Activated naive CD8-positive, alpha-beta T cell treated with anti-CD3 and anti-CD28 coated beads, Interleukin-2, amount 50 U/mL, for 16 hours (primary cell): Measurements from ENCODE around the gene DNAI4.
A peak's percentile ranks its signal among the peaks of the same experiment; 100 is the strongest.
"Not testable (repeated sequence)": the region's sequence is repeated elsewhere in the genome, so short reads cannot be mapped to it uniquely, and the experiment has no call there.

Experiments used
- DNase-seq: peaks from one replicate; pipeline ENCODE4 v3.0.0-alpha.2; 2020; ENCODE audit warnings: low read depth, low spot score

Gene DNAI4

GRCh38 chr1:66831529-66832239, 93.0 kb downstream of the DNAI4 start:
- DNase-seq = no peak

GRCh38 chr1:66824771-66825170, 99.9 kb downstream of the DNAI4 start:
- DNase-seq = no peak

- DNase-seq = no peak
These were observed 114.8 kb downstream of the DNAI4 start for GRCh38 chr1:66809736-66810326.

DNA sequence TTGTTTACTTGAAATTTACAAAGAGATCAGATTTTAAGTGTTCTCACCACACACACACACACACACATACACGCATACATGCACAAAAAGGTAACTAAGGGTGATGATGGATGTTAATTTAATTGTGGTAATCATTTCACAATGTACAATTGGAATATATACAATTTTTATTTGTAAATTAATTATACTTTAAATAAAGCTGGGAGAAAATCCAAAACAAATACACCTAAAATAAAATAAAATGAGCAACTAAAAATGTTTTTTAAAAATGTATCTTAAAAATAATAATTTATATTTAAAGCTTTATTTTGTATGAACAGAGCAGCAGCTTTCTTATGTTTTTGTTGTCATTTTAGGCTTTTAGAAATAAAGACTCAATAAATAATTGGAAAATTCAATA, 115.4 kb downstream of the DNAI4 start:
- DNase-seq = no peak

DNA sequence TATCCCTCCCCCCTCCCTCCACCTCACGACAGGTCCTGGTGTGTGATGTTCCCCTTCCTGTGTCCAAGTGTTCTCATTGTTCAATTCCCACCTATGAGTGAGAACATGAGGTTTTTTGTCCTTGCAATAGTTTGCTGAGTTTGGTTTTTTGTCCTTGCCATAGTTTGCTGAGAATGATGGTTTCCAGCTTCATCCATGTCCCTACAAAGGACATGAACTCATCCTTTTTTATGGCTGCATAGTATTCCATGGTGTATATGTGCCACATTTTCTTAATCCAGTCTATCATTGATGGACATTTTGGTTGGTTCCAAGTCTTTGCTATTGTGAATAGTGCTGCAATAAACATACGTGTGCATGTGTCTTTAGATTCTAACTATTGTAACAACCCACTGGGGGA, 128.8 kb downstream of the DNAI4 start:
- DNase-seq = not testable (repeated sequence)

- DNase-seq = no peak
These were observed 132.7 kb downstream of the DNAI4 start for GRCh38 chr1:66791621-66792610.

- peak; percentile 40 for DNase-seq
These were observed 136.3 kb downstream of the DNAI4 start for GRCh38 chr1:66788231-66788939.

GRCh38 chr1:66787641-66788040, 137.0 kb downstream of the DNAI4 start:
- no peak for DNase-seq

- DNase-seq = not testable (repeated sequence)
These were observed 138.9 kb downstream of the DNAI4 start for GRCh38 chr1:66785800-66786199.

GRCh38 chr1:66779475-66780078, 145.1 kb downstream of the DNAI4 start:
- DNase-seq = no peak

DNA sequence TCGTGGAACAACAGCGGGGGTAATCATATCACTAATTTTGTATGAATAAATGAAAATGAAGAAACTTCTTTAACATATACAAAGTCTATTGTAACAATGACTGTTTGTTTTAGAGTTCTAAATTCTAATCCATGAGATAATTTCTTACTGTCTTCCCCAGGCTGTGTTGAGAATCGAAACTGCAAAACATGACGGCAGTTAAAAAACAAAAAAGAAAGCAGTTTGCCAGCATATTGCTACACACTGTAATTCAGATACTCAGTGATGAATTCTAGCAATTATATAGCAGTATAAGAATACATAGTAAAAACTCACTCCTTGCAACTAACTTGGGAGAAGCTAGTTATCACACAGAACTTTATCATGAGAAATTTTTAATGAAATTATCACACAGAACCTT, 145.7 kb downstream of the DNAI4 start:
- no peak for DNase-seq

DNA sequence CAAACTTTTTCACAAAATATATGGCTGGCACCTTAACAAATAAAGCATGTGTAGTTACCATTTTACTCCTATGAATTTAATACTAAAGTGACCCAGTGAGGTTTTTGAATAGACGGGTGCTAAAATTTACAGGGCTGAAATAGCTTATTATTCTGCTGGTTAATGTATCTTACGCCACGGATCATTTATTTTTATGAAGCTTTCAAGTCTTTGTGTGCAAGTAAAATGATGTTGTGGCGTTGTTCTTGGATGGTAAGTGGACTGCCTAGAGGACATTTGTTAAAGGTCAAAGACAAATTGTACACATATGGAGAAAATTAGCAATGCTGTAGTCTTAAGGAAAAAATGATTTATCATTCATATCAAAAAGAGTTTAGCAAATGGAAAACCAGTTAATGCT, 146.4 kb downstream of the DNAI4 start:
- DNase-seq = no peak

DNA sequence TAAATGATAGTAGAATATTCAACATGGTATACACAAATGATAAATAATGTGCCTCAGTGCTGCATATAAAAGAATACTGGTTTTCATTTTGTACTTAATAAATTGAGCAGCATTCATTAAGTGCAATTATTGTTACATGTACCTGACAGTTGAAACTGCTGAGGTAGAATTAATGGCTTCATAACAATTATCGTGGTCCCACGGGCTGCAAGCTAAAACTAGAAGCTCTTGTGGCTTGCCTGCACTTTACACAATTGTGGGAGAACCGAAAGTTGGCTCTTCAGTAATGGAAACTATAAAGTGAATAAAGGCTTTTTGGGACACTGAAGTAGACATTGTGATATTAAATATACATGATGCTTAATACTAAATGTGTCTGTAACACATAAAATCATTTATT, 146.8 kb downstream of the DNAI4 start:
- DNase-seq = no peak

DNA sequence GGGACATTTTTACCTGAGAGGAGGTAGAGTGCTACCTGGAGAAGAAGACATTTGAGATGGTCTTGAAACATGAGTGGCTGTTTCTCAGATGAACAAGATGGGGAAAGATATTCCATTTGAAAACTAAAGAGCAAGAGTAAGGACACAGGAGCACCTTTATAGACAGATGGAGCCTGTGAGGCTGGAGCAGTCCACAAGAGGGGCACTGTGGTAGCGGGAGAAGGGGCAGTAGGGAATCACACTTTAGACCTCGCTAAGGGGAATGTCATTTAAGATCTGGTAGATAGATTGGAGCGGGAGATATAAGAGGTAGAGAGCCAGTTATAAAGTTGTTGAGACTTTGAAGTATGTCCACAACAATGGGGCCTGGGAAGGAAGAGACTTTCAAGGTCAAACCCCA, 149.0 kb downstream of the DNAI4 start:
- no peak for DNase-seq

- DNase-seq = no peak
These were observed 150.2 kb downstream of the DNAI4 start for GRCh38 chr1:66774438-66774837.

DNA sequence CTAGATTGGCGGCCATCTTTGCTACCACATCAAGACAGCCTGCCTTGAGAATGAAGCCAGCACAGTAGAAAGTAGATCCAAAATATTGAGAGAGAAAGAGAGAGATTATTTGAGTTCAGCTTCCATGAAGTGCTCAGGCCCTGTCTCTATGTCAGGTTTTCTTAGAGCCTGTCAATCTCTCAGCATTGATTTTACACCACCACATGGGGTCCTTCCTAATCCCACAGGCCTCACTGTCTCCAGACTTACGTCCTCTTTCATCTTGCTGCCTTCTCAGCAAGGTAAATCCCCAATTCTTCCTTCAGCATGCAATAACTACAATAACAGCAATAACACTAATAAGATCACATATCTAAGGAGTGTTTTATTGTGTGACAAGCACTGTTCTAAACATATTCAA, 151.4 kb downstream of the DNAI4 start:
- DNase-seq = no peak

DNA sequence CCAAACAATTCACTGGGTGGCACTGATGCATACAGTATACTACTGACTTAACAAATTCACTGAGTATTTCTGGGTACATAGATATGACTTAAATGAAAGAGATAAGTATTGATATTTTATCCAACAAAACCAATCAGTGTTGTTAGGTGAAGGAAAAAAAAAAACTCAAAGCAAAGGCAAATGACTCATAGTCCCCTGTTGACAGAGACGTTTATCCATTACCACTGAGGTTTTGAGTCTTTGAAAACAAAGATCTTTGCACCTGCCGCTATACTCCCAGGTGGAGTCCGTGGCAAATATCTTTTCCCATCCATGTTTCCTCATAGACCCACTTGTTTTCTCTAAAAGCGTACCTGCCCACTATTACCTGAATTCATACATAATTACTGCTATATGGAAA, 154.0 kb downstream of the DNAI4 start:
- DNase-seq = no peak

DNA sequence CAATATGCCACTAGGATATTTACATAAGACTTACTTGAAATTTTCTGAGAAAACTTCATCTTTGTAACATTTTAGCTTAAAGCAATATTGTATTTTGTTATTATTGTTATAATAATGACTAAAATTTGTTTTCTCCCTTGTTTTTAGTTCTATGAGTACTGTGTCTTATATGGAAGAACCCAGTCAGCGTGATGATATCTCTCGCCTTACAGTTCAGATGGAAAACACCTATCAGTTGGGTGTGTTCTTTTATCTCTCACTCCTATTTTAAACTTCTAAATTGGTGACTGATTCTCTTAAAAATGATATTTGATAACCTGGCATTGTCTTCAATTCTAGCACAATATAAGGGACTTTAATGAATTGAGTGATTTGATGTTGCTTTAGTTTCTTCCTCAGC, 154.4 kb downstream of the DNAI4 start:
- DNase-seq = no peak

- no peak for DNase-seq
These were observed 155.0 kb downstream of the DNAI4 start for GRCh38 chr1:66769512-66770229.

DNA sequence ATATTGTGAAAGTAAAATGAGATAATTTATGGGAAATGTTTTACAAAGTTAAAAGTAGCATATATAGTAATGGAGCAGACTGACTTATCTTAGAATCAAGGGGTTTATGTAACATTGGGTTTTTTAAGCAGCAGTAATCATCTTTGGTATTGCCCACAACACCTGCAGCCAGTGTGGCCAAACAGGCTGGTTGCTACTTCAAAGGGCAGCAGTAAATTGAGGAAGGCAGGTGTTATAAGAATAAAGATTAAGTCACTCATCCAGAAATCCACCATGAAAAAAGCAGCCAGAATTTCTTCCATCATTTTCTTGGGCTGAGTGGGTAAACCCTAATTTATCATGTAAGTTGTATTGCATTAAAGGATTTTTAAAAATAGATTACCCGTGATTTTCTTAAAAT, 155.7 kb downstream of the DNAI4 start:
- DNase-seq = no peak

DNA sequence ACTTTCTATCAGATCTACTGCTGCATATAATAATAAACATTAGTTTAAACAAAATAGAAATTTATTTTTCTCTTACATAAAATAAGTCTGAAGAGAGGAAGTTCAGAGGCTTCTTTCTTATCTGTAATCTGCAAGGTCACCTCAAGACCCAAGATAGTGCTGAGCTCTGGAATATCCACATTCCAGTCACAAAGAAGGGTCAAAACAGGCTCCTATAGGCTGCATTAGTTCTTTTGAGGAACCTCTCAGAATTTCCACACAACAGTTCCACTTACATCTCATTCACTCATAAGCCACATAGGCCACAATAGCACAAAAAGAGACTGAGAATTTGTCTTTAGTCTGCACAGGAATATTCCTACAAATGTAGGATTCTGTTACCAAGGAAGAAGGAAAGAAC, 157.0 kb downstream of the DNAI4 start:
- no peak for DNase-seq
